WTC11 (cell line): Measurements from ENCODE around the gene IRS1. TPM values are rescaled to one million over a fixed set of nuclear protein-coding genes. Genes with fewer than 3 reads are reported as not detected.

Experiments
- ATAC-seq: fragments of 200-7000 bp; cut with Tn5 transposase; 2 replicates; pipeline ENCODE4 v1.10.0; 2021; ENCODE audit warnings: mild to moderate bottlenecking, moderate library complexity
- CTCF ChIA-PET: fragments of 300-600 bp; sonication (Branson Sonifier 250); formaldehyde crosslinking; loops from one replicate; lab custom pipeline; 2021; ENCODE audit warnings: antibody characterized with exemption; lab: Charles Lee
- POLR2A ChIA-PET: fragments of 350-600 bp; sonication (Branson Sonifier 250); formaldehyde crosslinking; loops from one replicate; lab custom pipeline; 2021; ENCODE audit warnings: antibody characterized with exemption; lab: Charles Lee
- DNase-seq: peaks from one replicate; pipeline ENCODE4 v3.0.0; 2021; ENCODE audit warnings: low spot score
- H3K27ac Mint-ChIP-seq: 2 replicates; pipeline ENCODE4 v1.8.0; 2021; ENCODE audit warnings: mixed read lengths
- H3K27me3 Mint-ChIP-seq: 2 replicates; pipeline ENCODE4 v1.8.0; 2021; ENCODE audit warnings: low read depth, mild to moderate bottlenecking, moderate library complexity, mixed read lengths
- H3K36me3 Mint-ChIP-seq: 2 replicates; pipeline ENCODE4 v1.8.0; 2021; ENCODE audit warnings: mixed read lengths
- H3K4me1 Mint-ChIP-seq: 2 replicates; pipeline ENCODE4 v1.8.0; 2022; ENCODE audit warnings: mixed read lengths
- H3K4me3 Mint-ChIP-seq: 2 replicates; pipeline ENCODE4 v1.8.0; 2021; ENCODE audit warnings: mild to moderate bottlenecking, moderate library complexity, mixed read lengths
- H3K9me3 Mint-ChIP-seq: 2 replicates; pipeline ENCODE4 v1.8.0; 2021; ENCODE audit warnings: mixed read lengths
- CREB1 ChIP-seq: sonication (generic); formaldehyde crosslinking; IDR thresholded peaks from 2 replicates; pipeline ENCODE4 v1.8.0; 2023; ENCODE audit warnings: mild to moderate bottlenecking, missing genetic modification reagents
- ELF4 ChIP-seq: sonication (generic); formaldehyde crosslinking; IDR thresholded peaks from 2 replicates; pipeline ENCODE4 v1.8.1; 2022; ENCODE audit warnings: low read depth, mild to moderate bottlenecking, moderate library complexity, missing genetic modification reagents
- ESRRA ChIP-seq: sonication (generic); formaldehyde crosslinking; IDR thresholded peaks from 2 replicates; pipeline ENCODE4 v1.8.1; 2022; ENCODE audit warnings: mild to moderate bottlenecking, missing genetic modification reagents, borderline replicate concordance
- HMGA2 ChIP-seq: fragments of 250-450 bp; sonication (Bioruptor Pico); IDR thresholded peaks from 2 replicates; pipeline ENCODE4 v1.4.0; 2021; ENCODE audit warnings: mild to moderate bottlenecking, moderate library complexity
- JAZF1 ChIP-seq: fragments of 250-450 bp; sonication (Bioruptor Pico); IDR thresholded peaks from 2 replicates; pipeline ENCODE4 v1.9.0; 2021; ENCODE audit warnings: moderate library complexity, mild to moderate bottlenecking, inconsistent platforms
- JUN ChIP-seq: sonication (generic); formaldehyde crosslinking; IDR thresholded peaks from 2 replicates; pipeline ENCODE4 v1.8.0; 2023; ENCODE audit warnings: mild to moderate bottlenecking, missing genetic modification reagents
- MYBL2 ChIP-seq: sonication (generic); formaldehyde crosslinking; IDR thresholded peaks from 2 replicates; pipeline ENCODE4 v1.8.1; 2023; ENCODE audit warnings: mild to moderate bottlenecking, moderate library complexity, missing genetic modification reagents
- NR1H2 ChIP-seq: sonication (generic); formaldehyde crosslinking; IDR thresholded peaks from 2 replicates; pipeline ENCODE4 v1.9.0; 2021; ENCODE audit warnings: mild to moderate bottlenecking, moderate library complexity, missing genetic modification reagents
- RELA ChIP-seq: sonication (generic); formaldehyde crosslinking; IDR thresholded peaks from 2 replicates; pipeline ENCODE4 v1.8.1; 2022; ENCODE audit warnings: missing genetic modification reagents, mild to moderate bottlenecking, borderline replicate concordance
- RORB ChIP-seq: fragments of 250-450 bp; sonication (Bioruptor Pico); IDR thresholded peaks from 2 replicates; pipeline ENCODE4 v1.9.0; 2021; ENCODE audit warnings: mild to moderate bottlenecking
- SMAD3 ChIP-seq: sonication (generic); formaldehyde crosslinking; IDR thresholded peaks from 2 replicates; pipeline ENCODE4 v1.8.0; 2022; ENCODE audit warnings: missing genetic modification reagents, mild to moderate bottlenecking, borderline replicate concordance
- SMAD4 ChIP-seq: sonication (generic); formaldehyde crosslinking; IDR thresholded peaks from 2 replicates; pipeline ENCODE4 v1.8.0; 2022; ENCODE audit warnings: mild to moderate bottlenecking, missing genetic modification reagents
- SOX15 ChIP-seq: fragments of 250-450 bp; sonication (Bioruptor Pico); IDR thresholded peaks from 2 replicates; pipeline ENCODE4 v1.9.0; 2021; ENCODE audit warnings: mild to moderate bottlenecking
- ZBTB21 ChIP-seq: sonication (generic); formaldehyde crosslinking; IDR thresholded peaks from 2 replicates; pipeline ENCODE4 v1.8.1; 2023; ENCODE audit warnings: mild to moderate bottlenecking, missing genetic modification reagents, borderline replicate concordance
- ZNF121 ChIP-seq: sonication (generic); formaldehyde crosslinking; IDR thresholded peaks from 2 replicates; pipeline ENCODE4 v1.8.0; 2023; ENCODE audit warnings: missing genetic modification reagents
- ZNF138 ChIP-seq: sonication (generic); formaldehyde crosslinking; conservative IDR thresholded peaks from 2 replicates; pipeline ENCODE4 v1.8.1; 2022; ENCODE audit warnings: mild to moderate bottlenecking, moderate library complexity, missing genetic modification reagents
- ZNF232 ChIP-seq: sonication (generic); formaldehyde crosslinking; IDR thresholded peaks from 2 replicates; pipeline ENCODE4 v1.8.0; 2022; ENCODE audit warnings: mild to moderate bottlenecking, missing genetic modification reagents
- total RNA-seq: library from RNA; stranded (reverse); gene quantifications from 3 replicates; pipeline ENCODE4 v1.2.3, GENCODE V29; 2021
- TF ChIP-seq, protein P1 (sequence below): fragments of 250-450 bp; sonication (Bioruptor Pico); IDR thresholded peaks from 2 replicates; pipeline ENCODE4 v1.8.0; 2021; ENCODE audit warnings: mild to moderate bottlenecking
- TF ChIP-seq, protein P2 (sequence below): sonication (generic); formaldehyde crosslinking; IDR thresholded peaks from 2 replicates; pipeline ENCODE4 v1.8.1; 2023; ENCODE audit warnings: mild to moderate bottlenecking, missing genetic modification reagents
- TF ChIP-seq, protein P3 (sequence below): sonication (generic); formaldehyde crosslinking; IDR thresholded peaks from 2 replicates; pipeline ENCODE4 v1.8.0; 2023; ENCODE audit warnings: missing genetic modification reagents, mild to moderate bottlenecking, borderline replicate concordance
- TF ChIP-seq, protein P4 (sequence below): fragments of 250-450 bp; sonication (Bioruptor Pico); conservative IDR thresholded peaks from 2 replicates; pipeline ENCODE4 v1.9.0; 2021; ENCODE audit warnings: mild to moderate bottlenecking
- TF ChIP-seq, protein P5 (sequence below): fragments of 250-450 bp; sonication (Bioruptor Pico); IDR thresholded peaks from 2 replicates; pipeline ENCODE4 v1.9.0; 2021; ENCODE audit warnings: mild to moderate bottlenecking
- TF ChIP-seq, protein P6 (sequence below): sonication (generic); formaldehyde crosslinking; IDR thresholded peaks from 2 replicates; pipeline ENCODE4 v1.8.1; 2022; ENCODE audit warnings: low read depth, missing genetic modification reagents, borderline replicate concordance

Gene IRS1
- total RNA-seq, 1 experiment from 2014 or later = 22.9 TPM

DNA sequence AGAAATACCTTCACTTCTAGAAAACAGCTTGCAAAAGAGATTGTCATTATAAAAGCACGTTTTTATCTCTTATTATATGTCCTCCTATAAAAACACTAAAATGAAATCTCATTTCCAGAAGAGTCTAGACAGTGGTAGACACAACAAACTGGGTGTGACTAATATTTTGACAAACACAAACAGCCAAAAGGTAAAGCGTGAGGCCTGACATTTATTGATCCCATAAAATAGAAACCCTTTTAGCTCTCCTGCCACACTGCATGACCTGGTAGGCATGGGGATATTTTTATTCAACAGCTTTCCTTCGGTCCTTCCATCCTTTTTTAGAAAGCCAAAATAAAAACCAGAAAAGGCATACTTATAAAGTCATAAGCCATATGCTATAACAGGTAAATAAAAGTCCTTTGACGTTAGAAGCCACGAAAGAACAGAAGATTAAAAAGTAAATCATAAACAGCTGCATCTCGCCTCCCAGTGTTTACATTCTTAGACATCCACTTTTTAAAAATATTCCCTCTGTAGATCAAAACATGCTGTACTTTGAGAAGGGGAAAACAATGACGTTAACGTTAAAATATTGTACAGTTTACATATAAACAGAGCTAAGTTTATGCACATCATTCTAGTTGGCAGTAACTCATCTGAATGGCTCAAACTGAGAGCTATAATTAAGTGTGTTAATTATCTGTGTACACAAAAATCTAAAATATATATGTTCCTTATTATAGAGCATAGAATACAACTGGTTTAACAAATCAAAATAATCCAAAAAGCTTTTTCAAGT, 44.6 kb downstream of the IRS1 start (continued):
- TF ChIP-seq, protein P1, sequence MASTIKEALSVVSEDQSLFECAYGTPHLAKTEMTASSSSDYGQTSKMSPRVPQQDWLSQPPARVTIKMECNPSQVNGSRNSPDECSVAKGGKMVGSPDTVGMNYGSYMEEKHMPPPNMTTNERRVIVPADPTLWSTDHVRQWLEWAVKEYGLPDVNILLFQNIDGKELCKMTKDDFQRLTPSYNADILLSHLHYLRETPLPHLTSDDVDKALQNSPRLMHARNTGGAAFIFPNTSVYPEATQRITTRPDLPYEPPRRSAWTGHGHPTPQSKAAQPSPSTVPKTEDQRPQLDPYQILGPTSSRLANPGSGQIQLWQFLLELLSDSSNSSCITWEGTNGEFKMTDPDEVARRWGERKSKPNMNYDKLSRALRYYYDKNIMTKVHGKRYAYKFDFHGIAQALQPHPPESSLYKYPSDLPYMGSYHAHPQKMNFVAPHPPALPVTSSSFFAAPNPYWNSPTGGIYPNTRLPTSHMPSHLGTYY = no peak
- TF ChIP-seq RORB (CRISPR knock-in tag) (no peak), ZBTB21 (no peak), ZNF232 (CRISPR knock-in tag) (no peak), ZNF121 (no peak)
- TF ChIP-seq, protein P2, sequence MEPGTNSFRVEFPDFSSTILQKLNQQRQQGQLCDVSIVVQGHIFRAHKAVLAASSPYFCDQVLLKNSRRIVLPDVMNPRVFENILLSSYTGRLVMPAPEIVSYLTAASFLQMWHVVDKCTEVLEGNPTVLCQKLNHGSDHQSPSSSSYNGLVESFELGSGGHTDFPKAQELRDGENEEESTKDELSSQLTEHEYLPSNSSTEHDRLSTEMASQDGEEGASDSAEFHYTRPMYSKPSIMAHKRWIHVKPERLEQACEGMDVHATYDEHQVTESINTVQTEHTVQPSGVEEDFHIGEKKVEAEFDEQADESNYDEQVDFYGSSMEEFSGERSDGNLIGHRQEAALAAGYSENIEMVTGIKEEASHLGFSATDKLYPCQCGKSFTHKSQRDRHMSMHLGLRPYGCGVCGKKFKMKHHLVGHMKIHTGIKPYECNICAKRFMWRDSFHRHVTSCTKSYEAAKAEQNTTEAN = no peak
- TF ChIP-seq, all 79 proteins: peak for 0

DNA sequence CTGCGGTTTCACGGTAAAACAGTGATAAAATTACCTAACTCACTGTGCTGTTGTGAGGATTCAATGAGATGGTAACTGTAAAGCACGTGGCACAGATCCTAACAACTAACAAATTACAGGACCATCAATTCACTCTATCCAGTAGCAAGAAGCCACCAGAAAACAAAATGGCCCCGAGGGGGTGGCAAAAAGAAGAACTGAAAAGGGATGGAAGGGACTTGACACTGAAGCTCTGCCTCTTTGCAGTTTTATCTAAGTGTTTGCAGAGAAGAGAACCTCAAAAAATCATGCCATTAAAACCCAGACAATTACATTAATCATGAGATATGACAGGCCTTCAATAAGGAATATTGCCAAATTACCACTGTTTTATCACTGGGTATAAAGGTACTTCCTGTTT, 46.7 kb downstream of the IRS1 start:
- peak overlapping the region; percentile 45; the same call in 1 of the 2 replicates for H3K27ac Mint-ChIP-seq
- CTCF ChIA-PET = no interaction called here
- no peak overlapping the region for H3K4me3 Mint-ChIP-seq

More for the DNA sequence above, 46.7 kb downstream of the IRS1 start:
- TF ChIP-seq, protein P3, sequence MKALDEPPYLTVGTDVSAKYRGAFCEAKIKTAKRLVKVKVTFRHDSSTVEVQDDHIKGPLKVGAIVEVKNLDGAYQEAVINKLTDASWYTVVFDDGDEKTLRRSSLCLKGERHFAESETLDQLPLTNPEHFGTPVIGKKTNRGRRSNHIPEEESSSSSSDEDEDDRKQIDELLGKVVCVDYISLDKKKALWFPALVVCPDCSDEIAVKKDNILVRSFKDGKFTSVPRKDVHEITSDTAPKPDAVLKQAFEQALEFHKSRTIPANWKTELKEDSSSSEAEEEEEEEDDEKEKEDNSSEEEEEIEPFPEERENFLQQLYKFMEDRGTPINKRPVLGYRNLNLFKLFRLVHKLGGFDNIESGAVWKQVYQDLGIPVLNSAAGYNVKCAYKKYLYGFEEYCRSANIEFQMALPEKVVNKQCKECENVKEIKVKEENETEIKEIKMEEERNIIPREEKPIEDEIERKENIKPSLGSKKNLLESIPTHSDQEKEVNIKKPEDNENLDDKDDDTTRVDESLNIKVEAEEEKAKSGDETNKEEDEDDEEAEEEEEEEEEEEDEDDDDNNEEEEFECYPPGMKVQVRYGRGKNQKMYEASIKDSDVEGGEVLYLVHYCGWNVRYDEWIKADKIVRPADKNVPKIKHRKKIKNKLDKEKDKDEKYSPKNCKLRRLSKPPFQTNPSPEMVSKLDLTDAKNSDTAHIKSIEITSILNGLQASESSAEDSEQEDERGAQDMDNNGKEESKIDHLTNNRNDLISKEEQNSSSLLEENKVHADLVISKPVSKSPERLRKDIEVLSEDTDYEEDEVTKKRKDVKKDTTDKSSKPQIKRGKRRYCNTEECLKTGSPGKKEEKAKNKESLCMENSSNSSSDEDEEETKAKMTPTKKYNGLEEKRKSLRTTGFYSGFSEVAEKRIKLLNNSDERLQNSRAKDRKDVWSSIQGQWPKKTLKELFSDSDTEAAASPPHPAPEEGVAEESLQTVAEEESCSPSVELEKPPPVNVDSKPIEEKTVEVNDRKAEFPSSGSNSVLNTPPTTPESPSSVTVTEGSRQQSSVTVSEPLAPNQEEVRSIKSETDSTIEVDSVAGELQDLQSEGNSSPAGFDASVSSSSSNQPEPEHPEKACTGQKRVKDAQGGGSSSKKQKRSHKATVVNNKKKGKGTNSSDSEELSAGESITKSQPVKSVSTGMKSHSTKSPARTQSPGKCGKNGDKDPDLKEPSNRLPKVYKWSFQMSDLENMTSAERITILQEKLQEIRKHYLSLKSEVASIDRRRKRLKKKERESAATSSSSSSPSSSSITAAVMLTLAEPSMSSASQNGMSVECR (CRISPR knock-in tag) = no peak
- TF ChIP-seq NR1H2 (no peak), RORB (CRISPR knock-in tag) (no peak), HMGA2 (CRISPR knock-in tag) (no peak), ZNF138 (CRISPR knock-in tag) (no peak), JAZF1 (no peak), JUN (CRISPR knock-in tag) (no peak), ESRRA (CRISPR knock-in tag) (no peak), MYBL2 (CRISPR knock-in tag) (no peak), ELF4 (CRISPR knock-in tag) (no peak), RELA (CRISPR knock-in tag) (no peak), CREB1 (CRISPR knock-in tag) (no peak), SMAD4 (CRISPR knock-in tag) (no peak), SMAD3 (CRISPR knock-in tag) (no peak), SOX15 (CRISPR knock-in tag) (no peak)
- TF ChIP-seq, protein P4, sequence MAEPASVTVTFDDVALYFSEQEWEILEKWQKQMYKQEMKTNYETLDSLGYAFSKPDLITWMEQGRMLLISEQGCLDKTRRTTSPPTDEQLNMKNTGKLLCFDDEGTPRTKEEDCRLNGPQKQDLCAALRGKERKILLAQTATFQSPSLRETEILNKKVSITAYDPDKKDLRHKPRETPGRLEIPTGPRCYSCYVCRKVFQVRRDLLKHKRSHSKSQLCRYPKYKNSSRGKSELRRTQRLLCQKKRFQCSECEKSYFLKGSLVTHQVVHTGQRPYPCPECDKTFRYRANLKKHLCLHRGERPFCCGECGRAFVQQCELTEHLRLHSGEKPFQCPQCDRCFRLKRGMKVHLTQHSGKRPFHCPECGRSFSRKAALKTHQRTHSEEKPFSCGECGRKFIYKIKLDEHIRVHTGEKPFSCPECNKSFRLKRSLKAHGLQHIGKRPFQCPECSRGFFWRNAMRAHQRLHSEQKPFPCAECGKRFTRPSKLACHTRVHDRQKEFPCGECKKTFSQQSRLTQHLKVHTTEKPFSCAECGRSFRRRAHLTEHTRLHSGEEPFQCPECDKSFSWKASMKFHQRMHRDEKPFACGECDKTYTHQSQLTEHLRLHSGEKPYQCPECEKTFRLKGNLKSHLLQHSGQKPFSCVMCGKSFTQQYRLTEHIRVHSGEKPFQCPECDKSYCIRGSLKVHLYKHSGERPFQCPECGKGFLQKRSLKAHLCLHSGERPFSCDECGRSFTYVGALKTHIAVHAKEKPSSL (CRISPR knock-in tag) = no peak
- TF ChIP-seq, protein P5, sequence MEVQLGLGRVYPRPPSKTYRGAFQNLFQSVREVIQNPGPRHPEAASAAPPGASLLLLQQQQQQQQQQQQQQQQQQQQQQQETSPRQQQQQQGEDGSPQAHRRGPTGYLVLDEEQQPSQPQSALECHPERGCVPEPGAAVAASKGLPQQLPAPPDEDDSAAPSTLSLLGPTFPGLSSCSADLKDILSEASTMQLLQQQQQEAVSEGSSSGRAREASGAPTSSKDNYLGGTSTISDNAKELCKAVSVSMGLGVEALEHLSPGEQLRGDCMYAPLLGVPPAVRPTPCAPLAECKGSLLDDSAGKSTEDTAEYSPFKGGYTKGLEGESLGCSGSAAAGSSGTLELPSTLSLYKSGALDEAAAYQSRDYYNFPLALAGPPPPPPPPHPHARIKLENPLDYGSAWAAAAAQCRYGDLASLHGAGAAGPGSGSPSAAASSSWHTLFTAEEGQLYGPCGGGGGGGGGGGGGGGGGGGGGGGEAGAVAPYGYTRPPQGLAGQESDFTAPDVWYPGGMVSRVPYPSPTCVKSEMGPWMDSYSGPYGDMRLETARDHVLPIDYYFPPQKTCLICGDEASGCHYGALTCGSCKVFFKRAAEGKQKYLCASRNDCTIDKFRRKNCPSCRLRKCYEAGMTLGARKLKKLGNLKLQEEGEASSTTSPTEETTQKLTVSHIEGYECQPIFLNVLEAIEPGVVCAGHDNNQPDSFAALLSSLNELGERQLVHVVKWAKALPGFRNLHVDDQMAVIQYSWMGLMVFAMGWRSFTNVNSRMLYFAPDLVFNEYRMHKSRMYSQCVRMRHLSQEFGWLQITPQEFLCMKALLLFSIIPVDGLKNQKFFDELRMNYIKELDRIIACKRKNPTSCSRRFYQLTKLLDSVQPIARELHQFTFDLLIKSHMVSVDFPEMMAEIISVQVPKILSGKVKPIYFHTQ (CRISPR knock-in tag) = no peak
- TF ChIP-seq, protein P6, sequence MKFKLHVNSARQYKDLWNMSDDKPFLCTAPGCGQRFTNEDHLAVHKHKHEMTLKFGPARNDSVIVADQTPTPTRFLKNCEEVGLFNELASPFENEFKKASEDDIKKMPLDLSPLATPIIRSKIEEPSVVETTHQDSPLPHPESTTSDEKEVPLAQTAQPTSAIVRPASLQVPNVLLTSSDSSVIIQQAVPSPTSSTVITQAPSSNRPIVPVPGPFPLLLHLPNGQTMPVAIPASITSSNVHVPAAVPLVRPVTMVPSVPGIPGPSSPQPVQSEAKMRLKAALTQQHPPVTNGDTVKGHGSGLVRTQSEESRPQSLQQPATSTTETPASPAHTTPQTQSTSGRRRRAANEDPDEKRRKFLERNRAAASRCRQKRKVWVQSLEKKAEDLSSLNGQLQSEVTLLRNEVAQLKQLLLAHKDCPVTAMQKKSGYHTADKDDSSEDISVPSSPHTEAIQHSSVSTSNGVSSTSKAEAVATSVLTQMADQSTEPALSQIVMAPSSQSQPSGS = no peak
- peaks cover 8% of the 10 kb centered on the region for H3K36me3 Mint-ChIP-seq
- no peak for ATAC-seq
- peaks cover 24% of the 10 kb centered on the region for H3K4me1 Mint-ChIP-seq
- POLR2A ChIA-PET = no interaction called here
- H3K9me3 Mint-ChIP-seq = peaks cover 7% of the 10 kb centered on the region
- DNase-seq = no peak
- no peaks in the 10 kb centered on the region for H3K27me3 Mint-ChIP-seq
